CD4-positive, alpha-beta T cell treated with Interleukin-17A for 1 hour (primary cell): ENCODE results near the gene UBE2J2.

ENCODE experiments used
- DNase-seq: peaks from one replicate; pipeline ENCODE4 v3.0.0-alpha.2; 2020

UBE2J2 gene

GRCh38 chr1:1206966-1207531 is 66.6 kb downstream of the UBE2J2 start:
- no peak for DNase-seq

DNA sequence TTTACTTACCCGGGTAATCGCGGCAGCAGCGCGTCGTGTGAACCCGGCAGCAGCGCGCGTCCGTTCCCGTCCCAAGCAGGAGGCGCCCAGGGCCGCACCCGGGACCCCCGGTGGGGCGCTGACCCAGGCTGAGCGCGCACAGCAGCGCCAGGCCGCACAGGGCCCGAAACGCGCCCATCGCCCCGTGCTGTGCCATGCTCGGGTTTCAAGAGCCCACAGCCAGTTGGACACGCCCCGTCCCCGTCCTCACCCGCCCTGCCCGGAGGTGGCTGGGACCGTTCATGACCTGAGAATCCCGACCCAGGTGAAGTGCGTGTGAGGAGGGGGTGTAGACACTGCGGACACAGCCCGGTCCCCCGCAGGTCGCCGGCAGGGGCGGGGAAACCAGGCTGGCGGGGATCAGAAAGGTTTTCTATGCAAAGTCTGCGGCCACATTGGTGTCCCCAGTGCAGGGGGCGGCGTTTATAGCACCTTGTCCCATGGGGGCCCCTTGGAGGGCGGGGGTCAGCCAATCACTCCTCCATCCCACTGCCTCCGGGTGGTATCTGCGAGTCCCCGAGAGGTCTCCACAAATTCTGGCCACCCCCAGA is 67.2 kb downstream of the UBE2J2 start, which contains the start of gene TNFRSF18:
Gene TNFRSF18 (minus strand): TSS at position 217 of the 590 bp plus-strand sequence. CDS start 21 bp downstream, at position 196.
- DNase-seq: peak; percentile 55

- DNase-seq: no peak
Observed at GRCh38 chr1:1205769-1206375, 67.8 kb downstream of the UBE2J2 start.

DNA sequence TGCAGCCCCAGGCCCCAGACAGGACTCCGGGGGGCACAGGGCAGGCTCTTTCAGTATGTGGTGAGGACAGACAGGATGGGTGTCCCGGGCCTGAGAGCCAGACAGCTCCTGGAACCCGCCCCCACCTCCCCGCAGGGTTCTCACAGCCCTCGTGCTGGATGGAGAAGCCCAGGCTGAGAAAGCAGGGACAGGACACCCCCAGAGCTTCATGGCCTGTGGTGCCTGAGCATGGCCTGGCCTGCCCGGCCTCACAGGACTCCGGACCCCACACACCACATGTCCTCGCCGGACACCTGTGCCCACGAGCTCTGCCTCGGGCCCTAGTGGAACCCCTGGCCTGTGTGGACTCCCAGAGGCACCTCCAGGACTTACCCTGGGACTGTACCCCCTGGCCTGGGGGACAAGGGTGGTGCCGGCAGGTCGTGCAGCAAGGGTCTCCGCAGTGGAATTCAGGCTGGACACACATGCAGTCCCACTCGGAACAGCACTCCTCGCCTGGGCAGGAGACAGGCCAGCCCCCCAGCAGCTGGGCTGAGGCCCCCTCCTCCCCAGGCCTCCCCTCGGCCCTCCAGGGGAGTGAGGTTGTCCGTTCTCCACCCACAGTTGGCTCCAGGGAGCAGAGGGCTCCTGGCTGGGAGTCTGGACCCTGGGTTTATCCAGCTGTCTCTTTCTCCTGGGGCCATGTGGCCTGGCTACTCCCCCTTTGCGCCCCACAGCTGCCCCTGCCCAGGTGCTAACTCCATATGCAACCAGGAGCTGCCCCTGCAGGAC is 68.5 kb downstream of the UBE2J2 start:
- DNase-seq: no peak

GRCh38 chr1:1204425-1204920 is 69.2 kb downstream of the UBE2J2 start:
- no peak for DNase-seq
